ENCODE results near the gene DNAAF3.

Gene DNAAF3

DNA sequence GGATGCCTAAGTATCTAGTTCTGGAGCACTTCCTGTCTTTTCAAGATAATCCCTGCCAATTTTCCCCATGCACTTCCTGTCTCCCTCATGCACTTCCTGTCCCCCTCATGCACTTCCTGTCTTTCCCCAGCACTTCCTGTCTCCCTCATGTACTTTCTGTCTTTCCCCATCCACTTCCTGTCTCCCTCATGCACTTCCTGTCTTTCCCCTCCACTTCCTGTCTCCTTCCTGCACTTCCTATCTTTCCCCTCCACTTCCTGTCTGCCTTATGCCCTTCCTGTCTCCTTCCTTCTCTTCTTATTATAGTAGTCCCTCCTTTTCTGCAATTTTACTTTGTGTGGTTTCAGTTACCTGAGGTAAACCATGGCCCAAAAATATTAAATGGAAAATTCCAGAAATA lies 14.4 kb downstream of the DNAAF3 start:
- 0 out of 2 replicates have a peak, but pooled peaks cover 4% of the 10 kb centered on the region for H3K4me1 ChIP-seq (ENCODE audit: low read length)
- peak overlapping the region; percentile 74 for H2AFZ ChIP-seq (ENCODE audit: low read depth, low read length)
- H3K9me3 ChIP-seq (ENCODE audit: insufficient read depth, low read length), result no peaks in the 10 kb centered on the region
- H3K9ac ChIP-seq (ENCODE audit: low read length), result no peak overlapping the region
- no peak for TF ChIP-seq EZH2phosphoT487 (IDR thresholded peaks at IDR 0.05; ENCODE audit: low read depth)
- no peak for TF ChIP-seq CTCF (IDR thresholded peaks at IDR 0.05; ENCODE audit: low read depth, low read length)
- H3K27ac ChIP-seq (ENCODE audit: low read length), result no peak overlapping the region
- no peaks in the 10 kb centered on the region for H4K20me1 ChIP-seq (ENCODE audit: insufficient read depth, low read length)
- H3K4me3 ChIP-seq (ENCODE audit: low read length), result no peak overlapping the region
- H3K79me2 ChIP-seq (ENCODE audit: low read length), result no peaks in the 10 kb centered on the region
- peaks cover 30% of the 10 kb centered on the region for H3K27me3 ChIP-seq (ENCODE audit: low read depth, low read length)
- no peak overlapping the region for H3K4me2 ChIP-seq (ENCODE audit: low read length)
- no peaks in the 10 kb centered on the region for H3K36me3 ChIP-seq (replicated peaks; ENCODE audit: low read depth, low read length)

DNA sequence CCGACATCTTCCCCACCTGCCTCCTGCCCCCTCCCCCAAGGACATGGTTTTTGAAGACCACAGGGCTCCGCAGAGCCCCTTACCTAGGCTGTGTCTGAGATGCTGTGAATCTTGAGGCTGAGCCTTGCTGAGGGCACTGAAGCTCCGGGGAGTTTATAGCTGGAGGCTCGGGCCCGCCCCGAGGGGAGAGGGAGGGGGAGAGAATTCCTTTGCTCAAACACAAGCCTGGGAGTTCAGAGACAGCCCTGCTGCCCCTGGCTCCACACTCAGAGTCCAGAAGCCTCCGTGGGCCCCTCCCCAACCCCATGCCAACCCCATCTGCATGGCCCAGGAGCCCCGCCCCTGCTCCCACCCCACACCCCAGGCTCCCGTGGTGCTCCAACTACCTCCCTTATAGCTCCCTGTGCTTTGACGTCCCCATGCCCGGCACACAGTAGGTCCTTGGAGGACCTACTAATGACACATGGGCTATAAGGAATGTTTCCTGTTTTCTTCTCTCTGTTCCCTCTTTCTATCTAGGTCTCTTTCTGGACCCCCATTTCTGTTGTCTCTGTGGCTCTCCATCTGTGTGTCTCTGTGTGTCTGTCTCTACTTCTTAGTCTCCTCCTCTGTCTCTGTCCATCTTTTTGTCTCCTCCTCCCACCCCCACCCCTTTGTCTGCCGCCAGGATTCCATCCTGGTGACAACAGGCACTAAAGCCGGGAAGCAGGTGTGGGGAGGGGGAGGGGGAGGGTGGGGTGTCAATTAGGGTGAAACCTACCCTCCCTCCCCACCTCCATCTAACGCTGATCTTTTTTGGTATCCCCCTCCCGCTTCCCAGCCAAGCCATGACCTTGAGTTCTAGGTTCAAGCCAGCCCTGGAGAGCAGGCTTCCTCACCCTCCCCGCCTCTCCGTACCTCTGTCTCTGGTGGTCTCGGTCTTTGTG lies 17.1 kb downstream of the DNAAF3 start, which contains the start of gene TNNT1:
TNNT1 (minus strand) TSS at position 129 of the 926 bp plus-strand sequence. CDS start 2,049 bp downstream, outside the sequence.
- Histone ChIP-seq H3K36me3 (replicated peaks; ENCODE audit: low read depth, low read length) (no peaks in the 10 kb centered on the region), H3K4me1 (ENCODE audit: low read length) (peaks cover 14% of the 10 kb centered on the region), H3K9me3 (ENCODE audit: insufficient read depth, low read length) (no peaks in the 10 kb centered on the region), H3K79me2 (ENCODE audit: low read length) (no peaks in the 10 kb centered on the region), H3K4me3 (ENCODE audit: low read length) (no peak within 1 kb of the TSS), H2AFZ (ENCODE audit: low read depth, low read length) (no peak within 1 kb of the TSS), H3K4me2 (ENCODE audit: low read length) (no peak within 1 kb of the TSS), H3K9ac (ENCODE audit: low read length) (no peak within 1 kb of the TSS), H4K20me1 (ENCODE audit: insufficient read depth, low read length) (no peaks in the 10 kb centered on the region), H3K27ac (ENCODE audit: low read length) (no peak within 1 kb of the TSS), H3K27me3 (ENCODE audit: low read depth, low read length) (peaks cover 39% of the 10 kb centered on the region)
- TF ChIP-seq EZH2phosphoT487 (IDR thresholded peaks at IDR 0.05; ENCODE audit: low read depth) (no peak), CTCF (IDR thresholded peaks at IDR 0.05; ENCODE audit: low read depth, low read length) (no peak)

DNA sequence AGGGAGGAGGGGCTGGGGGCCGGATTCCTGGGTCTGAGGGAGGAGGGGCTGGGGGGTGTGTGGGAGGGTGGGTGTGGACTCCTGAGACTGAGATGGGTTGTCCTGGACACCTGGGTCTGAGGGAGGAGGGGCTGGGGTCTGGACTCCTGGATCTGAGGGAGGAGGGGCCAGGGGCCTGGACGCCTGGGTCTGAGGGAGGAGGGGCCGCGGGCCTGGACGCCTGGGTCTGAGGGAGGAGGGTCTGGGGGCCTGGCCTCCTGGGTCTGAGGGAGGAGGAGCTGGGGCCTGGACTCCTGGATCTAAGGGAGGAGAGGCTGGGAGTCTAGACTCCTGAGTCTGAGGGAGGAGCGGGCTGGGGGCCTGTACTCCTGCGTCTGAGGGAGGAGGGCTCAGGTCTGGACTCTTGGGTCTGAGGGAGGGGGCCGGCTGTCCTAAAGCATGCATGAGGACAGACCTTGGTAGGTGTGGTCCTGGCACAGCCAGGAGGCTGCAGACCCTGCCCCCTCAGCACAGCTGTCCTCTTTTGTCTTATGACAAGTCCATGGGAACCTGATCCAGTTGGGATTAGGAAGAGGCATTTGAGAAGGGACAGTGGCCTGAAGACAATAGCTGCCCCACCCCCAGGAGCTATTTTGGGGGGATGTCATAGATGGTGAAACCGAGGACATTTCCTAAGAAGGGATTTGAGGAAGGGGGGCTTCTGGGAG lies 18.7 kb downstream of the DNAAF3 start:
- peaks cover 14% of the 10 kb centered on the region for H3K4me1 ChIP-seq (ENCODE audit: low read length)
- no peak overlapping the region for H3K4me3 ChIP-seq (ENCODE audit: low read length)
- H3K27me3 ChIP-seq (ENCODE audit: low read depth, low read length), result peaks cover 47% of the 10 kb centered on the region
- TF ChIP-seq CTCF (IDR thresholded peaks at IDR 0.05; ENCODE audit: low read depth, low read length), result no peak
- H3K27ac ChIP-seq (ENCODE audit: low read length), result no peak overlapping the region
- no peaks in the 10 kb centered on the region for H3K79me2 ChIP-seq (ENCODE audit: low read length)
- no peaks in the 10 kb centered on the region for H3K36me3 ChIP-seq (replicated peaks; ENCODE audit: low read depth, low read length)
- H4K20me1 ChIP-seq (ENCODE audit: insufficient read depth, low read length), result no peaks in the 10 kb centered on the region
- no peak overlapping the region for H2AFZ ChIP-seq (ENCODE audit: low read depth, low read length)
- H3K9ac ChIP-seq (ENCODE audit: low read length), result no peak overlapping the region
- H3K9me3 ChIP-seq (ENCODE audit: insufficient read depth, low read length), result no peaks in the 10 kb centered on the region
- H3K4me2 ChIP-seq (ENCODE audit: low read length), result no peak overlapping the region

- H4K20me1 ChIP-seq (ENCODE audit: insufficient read depth, low read length), result no peaks in the 10 kb centered on the region
- peaks cover 10% of the 10 kb centered on the region for H3K4me1 ChIP-seq (ENCODE audit: low read length)
- peak overlapping the region; percentile 82 for H3K4me3 ChIP-seq (ENCODE audit: low read length)
- peak overlapping the region; percentile 73; the same call in 1 of the 2 replicates for H2AFZ ChIP-seq (ENCODE audit: low read depth, low read length)
- no peaks in the 10 kb centered on the region for H3K9me3 ChIP-seq (ENCODE audit: insufficient read depth, low read length)
- H3K9ac ChIP-seq (ENCODE audit: low read length), result no peak overlapping the region; the same call in 1 of the 2 replicates
- no peaks in the 10 kb centered on the region for H3K36me3 ChIP-seq (replicated peaks; ENCODE audit: low read depth, low read length)
- TF ChIP-seq EZH2phosphoT487 (IDR thresholded peaks at IDR 0.05; ENCODE audit: low read depth) (no peak), CTCF (IDR thresholded peaks at IDR 0.05; ENCODE audit: low read depth, low read length) (no peak)
- no peak overlapping the region for H3K27ac ChIP-seq (ENCODE audit: low read length)
- H3K79me2 ChIP-seq (ENCODE audit: low read length), result no peaks in the 10 kb centered on the region
- peak overlapping the region; percentile 79 for H3K4me2 ChIP-seq (ENCODE audit: low read length)
- peaks cover 47% of the 10 kb centered on the region for H3K27me3 ChIP-seq (ENCODE audit: low read depth, low read length)
Measured at GRCh38 chr19:55146705-55147273, 19.6 kb downstream of the DNAAF3 start.
